DMS114 treated with DMSO at 0.1 percent for 48 hours (cell line): ENCODE measurements around the gene PCDHGB2.
"Not testable (repeated sequence)": the region's sequence is repeated elsewhere in the genome, so short reads cannot be mapped to it uniquely, and the experiment has no call there.

ENCODE experiments used
- DNase-seq: peaks from one replicate; lab custom pipeline; 2025; ENCODE audit not compliant: unreplicated experiment; lab: John Stamatoyannopoulos, UW

The PCDHGB2 gene

DNA sequence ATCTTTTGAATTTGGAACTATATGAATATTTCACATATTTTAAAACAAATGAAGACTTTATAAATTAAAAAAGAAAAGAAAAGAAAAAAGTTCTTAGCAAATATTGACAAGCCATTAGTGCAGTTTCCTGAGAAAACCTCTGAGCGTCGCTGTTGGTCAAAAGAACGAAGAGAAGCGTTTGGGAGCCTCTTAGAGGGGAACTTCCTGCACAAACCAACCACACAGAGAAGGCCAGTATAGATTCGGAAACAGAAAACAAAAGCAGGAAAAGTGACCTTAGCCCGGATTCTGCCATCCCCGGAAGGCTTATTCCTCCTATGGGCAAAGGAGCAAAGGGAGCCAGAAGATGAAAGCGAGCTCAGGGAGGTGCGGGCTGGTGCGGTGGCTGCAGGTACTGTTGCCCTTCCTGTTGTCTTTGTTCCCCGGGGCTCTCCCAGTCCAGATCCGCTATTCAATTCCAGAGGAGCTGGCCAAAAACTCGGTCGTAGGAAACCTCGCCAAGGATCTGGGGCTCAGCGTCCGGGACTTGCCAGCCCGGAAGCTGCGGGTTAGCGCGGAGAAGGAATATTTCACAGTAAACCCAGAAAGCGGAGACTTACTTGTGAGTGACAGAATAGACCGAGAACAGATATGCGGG lies at the start of gene PCDHGB2:
PCDHGB2 (plus strand) TSS at position 205 of the 637 bp plus-strand sequence; CDS start at position 347, 142 bp downstream.
- DNase-seq = no peak

DNA sequence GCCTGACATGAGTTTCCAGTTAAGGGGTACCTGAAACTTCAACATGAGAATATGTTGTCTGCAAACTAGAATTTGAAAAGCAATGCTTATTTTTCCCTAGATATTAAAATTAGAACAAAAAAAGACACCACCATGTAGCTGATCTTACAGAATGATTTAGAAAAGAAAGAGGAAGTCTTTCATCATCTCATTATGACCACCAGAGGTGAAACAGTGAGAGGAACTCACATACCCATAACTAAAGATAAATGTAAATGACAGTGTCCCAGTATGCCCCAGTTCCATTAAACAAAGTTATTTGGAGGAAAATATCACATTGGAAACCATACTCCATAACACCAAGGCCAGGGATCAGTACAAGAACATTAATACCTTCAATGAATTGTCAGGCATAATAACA lies 46.1 kb upstream of the PCDHGB2 start:
- no peak for DNase-seq

DNA sequence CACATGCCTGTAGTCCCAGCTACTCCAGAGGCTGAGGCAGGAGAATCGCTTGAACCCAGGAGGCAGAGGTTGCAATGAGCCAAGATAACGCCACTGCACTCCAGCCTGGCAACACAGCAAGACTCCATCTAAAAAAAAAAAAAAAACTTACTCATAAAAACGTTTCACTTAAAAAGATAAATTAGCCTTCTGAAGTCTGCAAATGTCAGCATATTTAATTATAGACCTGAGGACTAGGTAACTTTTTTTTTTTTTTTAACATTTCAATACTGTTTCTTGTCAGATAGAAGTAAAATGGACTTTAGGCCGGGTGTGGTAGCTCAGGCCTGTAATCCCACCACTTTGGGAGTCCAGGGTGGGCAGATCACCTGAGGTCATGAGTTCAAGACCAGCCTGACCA lies 42.8 kb upstream of the PCDHGB2 start:
- not testable (repeated sequence) for DNase-seq

DNA sequence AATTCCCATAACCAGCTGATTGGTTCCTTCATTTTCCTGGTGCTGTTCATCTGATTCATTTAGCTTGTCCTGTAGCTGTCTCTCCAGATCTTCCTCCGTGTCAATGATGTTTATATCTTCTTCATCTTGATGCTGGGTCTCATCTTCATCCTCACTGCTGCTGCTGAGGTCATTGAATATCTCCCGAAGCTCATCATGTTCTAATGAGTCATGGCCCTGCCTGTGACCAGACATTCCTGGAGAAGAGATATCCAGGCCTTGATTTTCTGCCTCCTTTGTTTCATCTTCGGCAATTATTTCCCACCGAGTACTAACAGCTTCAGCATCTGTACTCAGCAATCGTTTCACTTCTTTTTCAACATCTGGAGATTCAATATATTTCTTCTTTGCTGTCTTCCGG lies 40.6 kb upstream of the PCDHGB2 start:
- no peak for DNase-seq

DNA sequence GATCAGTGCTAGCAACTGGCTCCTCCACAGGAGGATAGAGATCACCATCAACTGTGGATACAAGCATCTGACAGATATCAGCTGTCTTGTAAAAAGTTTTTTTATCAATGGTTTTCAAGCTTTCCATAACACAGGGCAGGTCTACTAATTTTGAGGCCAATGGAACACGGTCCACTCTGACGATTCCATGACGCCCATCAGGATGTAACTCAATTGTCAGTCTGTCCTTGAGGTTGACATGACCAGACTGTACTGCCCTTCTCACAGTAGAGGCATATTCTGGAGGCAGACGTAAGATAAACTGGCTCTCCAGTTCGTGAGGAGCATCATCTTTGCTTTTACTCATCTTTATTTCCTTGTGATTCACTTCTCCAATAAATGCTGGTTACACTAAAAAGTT lies 40.1 kb upstream of the PCDHGB2 start:
- DNase-seq = no peak

DNA sequence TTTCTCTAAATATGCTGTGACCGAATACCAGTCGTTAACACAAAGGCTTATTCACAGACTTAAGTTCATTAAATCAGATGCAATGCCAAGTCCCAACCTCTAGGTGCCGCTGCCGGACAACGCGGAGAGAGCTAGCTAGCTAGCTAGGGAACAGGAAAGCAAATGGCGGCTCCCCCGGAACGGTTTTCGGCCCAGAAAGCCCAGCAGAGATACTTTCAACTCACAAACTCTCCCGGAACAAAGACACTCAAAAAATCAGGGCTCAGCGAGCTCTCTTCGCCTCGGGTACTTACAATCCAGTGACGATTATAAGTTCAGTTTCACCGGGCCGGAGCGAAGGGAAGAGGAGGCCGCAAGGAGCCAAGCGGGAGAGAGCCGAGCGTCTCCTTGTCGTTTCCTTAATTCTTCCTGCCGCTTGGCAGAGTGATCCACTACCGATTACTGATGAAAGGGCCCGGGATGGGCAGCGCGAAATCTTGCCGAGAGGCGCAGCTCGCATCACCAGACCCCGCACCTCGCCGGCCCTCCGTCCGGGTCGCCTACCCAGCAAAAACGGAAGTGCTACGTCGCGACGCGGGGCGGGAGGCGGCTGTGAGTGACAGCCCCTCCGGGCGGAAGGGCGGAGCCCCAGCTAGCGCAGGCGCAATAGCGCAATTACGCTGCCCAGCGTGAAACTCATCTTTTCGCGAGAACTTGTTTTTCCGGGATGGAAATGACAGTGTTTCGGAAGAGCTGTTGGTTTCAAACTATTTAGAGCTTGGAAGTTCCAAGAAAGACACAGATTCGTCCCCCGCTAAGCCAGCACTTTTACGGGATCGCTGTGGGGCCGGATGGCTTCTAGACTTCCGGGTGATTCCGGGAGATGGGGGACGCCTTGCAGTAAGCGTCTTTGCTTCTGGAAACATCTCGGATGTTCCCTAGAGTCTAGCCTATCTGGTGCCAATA lies 39.3 kb upstream of the PCDHGB2 start, which contains the start of gene TAF7:
TAF7 (minus strand) TSS at position 560 of the 945 bp plus-strand sequence. CDS start 740 bp downstream, outside the sequence.
- DNase-seq = peak; percentile 86

DNA sequence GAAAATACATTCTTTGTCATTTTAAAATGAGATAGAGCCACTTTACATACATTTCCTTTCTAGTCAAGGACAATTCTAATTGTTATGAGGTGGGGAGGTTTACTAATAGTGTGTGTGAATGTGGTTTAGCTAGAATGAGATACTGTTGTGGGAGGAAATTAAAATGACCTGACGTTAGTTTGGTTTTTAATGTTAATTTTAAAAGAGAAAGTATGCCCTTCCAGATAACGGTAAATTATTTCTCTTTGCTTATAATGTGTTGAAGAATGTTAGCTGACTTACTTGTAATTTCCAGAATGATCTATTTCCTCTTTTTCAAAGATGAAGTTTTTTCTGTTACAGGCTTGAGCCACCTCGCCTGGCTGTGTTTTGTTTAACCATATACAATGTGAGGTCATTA lies 37.5 kb upstream of the PCDHGB2 start:
- DNase-seq = no peak

DNA sequence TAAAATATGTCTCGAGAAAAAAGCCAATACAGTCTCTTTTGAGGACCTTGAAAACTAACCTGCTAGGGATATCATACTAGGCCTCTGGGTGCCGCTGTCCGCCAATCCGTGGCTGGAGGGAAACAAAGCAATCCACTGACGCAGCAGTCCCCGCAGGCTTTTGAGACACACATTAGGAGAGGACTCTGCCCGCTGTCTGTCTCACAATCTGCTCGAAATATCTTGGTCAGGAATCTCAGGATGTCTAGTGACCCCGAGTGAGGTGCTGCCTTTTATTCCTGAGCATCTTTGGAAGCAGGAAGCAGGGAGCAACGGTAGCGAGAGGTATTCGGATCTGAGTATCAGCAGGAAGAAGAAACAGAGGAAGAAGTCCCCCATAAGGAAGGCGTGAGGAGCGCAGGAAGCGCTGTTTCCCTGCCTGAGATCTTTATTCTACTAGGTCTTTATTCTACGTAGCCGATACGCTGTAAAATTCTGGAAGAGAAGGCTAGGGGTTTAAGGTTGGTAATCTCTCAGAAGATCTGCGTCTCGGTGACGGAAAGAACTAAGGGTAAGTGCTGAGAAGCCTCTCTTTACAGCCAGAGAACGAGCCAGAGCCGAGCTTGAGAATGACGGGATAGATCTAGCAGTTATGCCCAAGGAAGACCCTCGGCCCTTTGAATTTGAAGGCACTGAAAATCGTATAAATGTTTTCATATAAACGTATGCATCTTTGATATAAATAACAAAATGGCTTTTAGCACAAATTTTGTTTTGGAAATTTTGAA lies 33.5 kb upstream of the PCDHGB2 start:
- peak; percentile 26 for DNase-seq

DNA sequence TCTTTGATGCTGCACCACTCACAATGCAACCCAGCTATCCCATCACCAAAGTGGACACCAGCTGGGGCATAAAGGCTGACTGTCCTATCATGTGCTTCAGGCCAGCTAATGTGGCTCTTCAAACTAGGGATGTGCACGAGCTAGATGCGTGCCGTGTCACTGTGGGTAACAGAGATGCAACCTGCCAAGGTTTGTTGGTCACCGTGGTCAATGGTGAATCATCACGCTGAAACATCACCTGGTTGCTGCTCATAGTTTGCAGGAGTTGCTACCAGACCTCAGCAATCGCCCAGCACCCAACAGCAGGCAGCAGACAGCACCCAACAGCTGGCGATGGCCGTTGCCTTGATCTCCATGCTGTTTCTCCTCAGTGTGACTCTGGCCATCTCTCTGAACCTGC lies 31.6 kb upstream of the PCDHGB2 start:
- DNase-seq = no peak

DNA sequence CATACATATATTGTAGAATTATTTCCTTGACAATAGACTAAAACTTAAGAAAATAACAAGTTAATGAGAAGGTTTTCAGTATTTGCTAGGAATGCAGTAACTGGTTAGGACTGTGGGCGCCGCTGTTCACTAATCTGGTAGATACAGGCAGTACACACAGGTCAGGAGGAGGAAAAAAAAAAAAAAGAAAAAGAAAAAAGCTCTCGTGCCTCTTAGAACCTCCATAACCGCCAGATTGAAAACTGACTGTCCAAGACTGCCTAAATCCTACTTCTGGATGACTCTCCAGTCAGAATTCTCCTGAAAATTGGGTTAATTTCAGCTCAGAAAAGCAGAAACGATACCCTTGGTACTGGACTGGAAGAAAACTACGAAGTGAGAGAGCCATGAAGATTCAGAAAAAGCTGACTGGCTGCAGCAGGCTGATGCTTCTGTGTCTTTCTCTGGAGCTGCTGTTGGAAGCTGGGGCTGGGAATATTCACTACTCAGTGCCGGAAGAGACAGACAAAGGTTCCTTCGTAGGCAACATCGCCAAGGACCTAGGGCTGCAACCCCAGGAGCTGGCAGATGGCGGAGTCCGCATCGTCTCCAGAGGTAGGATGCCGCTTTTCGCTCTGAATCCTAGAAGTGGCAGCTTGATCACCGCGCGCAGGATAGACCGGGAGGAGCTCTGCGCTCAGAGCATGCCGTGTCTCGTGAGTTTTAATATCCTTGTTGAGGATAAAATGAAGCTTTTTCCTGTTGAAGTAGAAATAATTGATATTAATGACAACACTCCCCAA lies 29.3 kb upstream of the PCDHGB2 start, which contains the start of gene PCDHGA1:
PCDHGA1 (plus strand) TSS at position 216 of the 782 bp plus-strand sequence.
- no peak for DNase-seq

DNA sequence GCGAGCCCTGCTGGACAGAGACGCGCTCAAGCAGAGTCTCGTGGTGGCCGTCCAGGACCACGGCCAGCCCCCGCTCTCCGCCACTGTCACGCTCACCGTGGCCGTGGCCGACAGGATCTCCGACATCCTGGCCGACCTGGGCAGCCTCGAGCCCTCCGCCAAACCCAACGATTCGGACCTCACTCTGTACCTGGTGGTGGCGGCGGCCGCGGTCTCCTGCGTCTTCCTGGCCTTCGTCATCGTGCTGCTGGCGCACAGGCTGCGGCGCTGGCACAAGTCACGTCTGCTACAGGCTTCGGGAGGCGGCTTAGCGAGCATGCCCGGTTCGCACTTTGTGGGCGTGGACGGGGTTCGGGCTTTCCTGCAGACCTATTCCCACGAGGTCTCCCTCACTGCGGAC lies 27.2 kb upstream of the PCDHGB2 start:
- not testable (repeated sequence) for DNase-seq

DNA sequence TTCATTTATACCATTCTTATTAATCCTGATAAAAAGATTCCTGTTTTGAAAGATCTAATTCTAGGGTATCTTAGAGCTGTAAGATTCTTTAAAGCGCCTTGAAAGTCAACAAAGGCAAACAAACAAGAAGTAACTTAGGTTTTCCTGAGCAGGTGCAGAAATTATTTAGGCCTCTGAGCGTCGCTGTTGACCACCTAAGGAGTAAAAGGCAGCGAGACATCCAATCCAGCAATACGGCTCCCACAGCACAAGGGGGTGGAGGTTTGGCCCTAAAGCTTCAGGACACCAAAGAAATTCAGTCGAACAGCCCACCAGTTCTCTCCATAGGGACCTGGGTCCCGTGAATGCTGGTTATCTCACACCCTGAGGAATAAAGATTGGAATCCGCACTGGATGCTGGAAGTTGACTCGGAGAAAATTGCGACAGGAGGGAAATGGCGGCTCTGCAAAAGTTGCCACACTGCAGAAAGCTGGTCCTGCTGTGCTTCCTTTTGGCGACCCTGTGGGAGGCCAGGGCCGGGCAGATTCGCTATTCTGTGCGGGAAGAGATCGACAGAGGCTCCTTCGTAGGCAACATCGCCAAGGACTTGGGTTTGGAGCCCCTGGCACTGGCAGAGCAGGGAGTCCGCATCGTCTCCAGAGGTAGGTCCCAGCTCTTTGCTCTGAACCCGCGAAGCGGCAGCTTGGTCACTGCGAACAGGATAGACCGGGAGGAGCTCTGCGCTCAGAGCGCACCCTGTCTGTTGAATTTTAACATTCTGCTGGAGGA lies 21.1 kb upstream of the PCDHGB2 start, which contains the start of gene PCDHGA2:
PCDHGA2 (plus strand) TSS at position 223 of the 769 bp plus-strand sequence.
- DNase-seq = no peak

DNA sequence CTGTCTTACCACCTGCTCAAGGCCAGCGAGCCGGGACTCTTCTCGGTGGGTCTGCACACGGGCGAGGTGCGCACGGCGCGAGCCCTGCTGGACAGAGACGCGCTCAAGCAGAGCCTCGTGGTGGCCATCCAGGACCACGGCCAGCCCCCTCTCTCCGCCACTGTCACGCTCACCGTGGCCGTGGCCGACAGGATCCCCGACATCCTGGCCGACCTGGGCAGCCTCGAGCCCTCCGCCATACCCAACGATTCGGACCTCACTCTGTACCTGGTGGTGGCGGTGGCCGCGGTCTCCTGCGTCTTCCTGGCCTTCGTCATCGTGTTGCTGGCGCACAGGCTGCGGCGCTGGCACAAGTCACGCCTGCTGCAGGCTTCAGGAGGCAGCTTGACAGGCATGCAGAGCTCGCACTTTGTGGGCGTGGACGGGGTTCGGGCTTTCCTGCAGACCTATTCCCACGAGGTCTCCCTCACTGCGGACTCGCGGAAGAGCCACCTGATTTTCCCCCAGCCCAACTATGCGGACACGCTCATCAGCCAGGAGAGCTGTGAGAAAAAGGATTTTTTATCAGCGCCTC lies 18.9 kb upstream of the PCDHGB2 start:
- DNase-seq = not testable (repeated sequence)

DNA sequence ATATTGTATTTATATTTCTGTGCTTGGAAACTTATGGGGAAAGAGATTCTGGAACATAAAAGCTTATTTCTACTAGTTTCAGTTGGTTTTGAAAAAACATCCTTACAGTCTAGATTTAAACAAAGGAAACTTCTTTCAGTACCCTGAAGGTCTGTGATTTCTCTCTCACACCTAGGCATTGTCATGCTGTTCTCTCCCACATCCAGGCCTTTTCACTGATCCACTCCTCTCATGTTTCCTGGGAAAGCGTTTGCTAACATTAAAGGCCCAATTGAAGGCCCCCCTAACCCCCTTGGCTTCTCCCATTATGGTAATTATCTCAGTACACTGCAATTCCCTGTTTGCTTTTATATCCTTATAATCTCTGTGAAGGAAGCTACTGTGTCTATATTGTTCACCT lies 17.0 kb upstream of the PCDHGB2 start:
- DNase-seq = no peak

DNA sequence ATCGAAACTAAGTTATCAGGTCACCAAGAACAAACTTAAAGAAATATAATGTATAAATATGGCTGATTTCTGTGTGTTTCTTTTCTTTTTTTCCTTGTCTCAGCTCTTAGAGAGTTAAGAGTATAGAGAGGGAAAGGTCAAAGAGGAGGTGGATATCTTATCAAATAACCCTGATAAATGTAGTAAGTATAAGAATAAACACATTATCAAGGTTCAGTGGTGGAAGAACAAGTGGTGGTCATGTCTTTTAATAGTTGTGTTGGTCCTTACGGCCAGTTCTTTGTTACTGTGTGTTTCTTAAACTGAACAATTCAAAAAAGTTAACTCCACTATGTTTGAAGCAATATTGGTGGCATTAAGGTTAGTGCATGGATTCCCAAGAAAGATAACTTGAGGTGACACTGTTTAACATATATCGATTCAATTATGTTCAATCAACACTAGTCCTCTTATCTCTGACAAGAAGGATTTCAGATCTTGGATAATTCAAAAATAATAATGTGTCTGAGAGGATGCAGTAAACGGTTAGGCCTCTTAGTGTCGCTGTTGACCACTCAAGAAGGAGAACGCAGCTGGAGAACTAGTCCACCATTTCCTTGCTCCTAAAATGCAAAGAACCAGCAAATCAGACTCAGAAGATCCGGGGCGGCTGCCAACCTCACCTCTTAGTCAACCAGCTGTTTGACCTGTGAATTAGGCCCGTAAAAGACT lies 16.4 kb upstream of the PCDHGB2 start, which contains the start of gene PCDHGA3:
PCDHGA3 (plus strand) TSS at position 588 of the 711 bp plus-strand sequence. CDS start 205 bp downstream, outside the sequence.
- DNase-seq = peak; percentile 76

DNA sequence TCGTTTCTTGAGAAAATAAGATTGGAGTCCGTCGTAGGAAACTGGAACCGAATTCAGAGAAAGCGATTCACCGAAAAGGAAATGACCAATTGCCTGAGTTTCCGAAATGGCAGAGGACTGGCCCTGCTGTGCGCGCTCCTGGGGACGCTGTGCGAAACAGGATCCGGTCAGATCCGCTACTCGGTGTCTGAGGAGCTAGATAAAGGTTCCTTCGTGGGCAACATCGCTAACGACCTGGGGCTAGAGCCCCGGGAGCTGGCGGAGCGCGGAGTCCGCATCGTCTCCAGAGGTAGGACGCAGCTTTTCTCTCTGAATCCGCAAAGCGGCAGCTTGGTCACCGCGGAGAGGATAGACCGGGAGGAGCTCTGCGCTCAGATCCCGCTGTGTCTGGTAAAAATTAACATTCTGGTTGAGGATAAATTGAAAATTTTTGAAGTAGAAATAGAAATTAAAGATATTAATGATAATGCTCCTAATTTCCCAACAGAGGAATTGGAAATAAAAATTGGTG lies 15.8 kb upstream of the PCDHGB2 start:
- DNase-seq = peak; percentile 52

DNA sequence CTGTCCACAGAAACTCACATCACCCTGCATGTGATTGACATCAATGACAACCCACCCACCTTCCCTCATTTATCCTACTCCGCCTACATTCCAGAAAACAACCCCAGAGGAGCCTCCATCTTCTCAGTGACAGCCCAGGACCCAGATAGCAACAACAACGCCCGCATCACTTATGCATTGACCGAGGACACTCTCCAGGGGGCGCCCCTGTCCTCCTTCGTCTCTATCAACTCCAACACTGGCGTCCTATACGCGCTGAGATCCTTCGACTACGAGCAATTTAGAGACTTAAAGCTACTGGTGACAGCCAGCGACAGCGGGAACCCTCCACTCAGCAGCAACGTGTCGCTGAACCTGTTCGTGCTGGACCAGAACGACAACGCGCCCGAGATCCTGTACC lies 14.5 kb upstream of the PCDHGB2 start:
- no peak for DNase-seq

DNA sequence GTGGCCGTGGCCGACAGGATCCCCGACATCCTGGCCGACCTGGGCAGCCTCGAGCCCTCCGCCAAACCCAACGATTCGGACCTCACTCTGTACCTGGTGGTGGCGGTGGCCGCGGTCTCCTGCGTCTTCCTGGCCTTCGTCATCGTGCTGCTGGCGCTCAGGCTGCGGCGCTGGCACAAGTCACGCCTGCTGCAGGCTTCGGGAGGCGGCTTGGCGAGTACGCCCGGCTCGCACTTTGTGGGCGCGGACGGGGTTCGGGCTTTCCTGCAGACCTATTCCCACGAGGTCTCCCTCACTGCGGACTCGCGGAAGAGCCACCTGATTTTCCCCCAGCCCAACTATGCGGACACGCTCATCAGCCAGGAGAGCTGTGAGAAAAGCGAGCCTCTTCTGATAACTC lies 13.8 kb upstream of the PCDHGB2 start:
- not testable (repeated sequence) for DNase-seq
